GM12873 (cell line): ENCODE results near the gene INMT.

ENCODE experiments used
- TF ChIP-seq, protein P1 (sequence below): IDR thresholded peaks from 2 replicates; pipeline ENCODE4 v1.5.1; 2012; ENCODE audit warnings: low read depth, mild to moderate bottlenecking, moderate library complexity, low read length, control low read depth; ENCODE audit not compliant: insufficient read depth; ENCODE audit errors: missing control alignments

The INMT gene

DNA sequence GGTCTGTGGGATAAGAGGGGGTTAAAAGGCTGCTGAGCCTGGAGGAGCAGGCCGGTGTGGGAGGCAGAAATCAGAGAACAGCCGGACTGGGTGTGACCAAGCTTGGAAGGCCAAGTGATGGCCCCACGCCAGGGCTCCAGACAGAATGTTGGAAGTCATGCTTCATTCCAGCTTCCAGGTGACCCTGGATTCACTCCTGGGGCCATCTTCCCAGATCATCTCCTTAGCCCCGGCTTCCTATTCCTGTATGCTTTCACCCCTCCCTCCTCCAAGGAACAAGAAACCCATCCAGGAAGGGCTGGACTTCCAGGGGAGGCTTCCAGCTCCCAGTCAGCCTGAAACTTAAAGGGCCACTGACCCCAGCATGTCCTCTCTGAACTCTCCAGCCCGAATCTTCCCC is 1.0 kb downstream of the INMT start:
- TF ChIP-seq, protein P1, sequence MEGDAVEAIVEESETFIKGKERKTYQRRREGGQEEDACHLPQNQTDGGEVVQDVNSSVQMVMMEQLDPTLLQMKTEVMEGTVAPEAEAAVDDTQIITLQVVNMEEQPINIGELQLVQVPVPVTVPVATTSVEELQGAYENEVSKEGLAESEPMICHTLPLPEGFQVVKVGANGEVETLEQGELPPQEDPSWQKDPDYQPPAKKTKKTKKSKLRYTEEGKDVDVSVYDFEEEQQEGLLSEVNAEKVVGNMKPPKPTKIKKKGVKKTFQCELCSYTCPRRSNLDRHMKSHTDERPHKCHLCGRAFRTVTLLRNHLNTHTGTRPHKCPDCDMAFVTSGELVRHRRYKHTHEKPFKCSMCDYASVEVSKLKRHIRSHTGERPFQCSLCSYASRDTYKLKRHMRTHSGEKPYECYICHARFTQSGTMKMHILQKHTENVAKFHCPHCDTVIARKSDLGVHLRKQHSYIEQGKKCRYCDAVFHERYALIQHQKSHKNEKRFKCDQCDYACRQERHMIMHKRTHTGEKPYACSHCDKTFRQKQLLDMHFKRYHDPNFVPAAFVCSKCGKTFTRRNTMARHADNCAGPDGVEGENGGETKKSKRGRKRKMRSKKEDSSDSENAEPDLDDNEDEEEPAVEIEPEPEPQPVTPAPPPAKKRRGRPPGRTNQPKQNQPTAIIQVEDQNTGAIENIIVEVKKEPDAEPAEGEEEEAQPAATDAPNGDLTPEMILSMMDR, result no peak

DNA sequence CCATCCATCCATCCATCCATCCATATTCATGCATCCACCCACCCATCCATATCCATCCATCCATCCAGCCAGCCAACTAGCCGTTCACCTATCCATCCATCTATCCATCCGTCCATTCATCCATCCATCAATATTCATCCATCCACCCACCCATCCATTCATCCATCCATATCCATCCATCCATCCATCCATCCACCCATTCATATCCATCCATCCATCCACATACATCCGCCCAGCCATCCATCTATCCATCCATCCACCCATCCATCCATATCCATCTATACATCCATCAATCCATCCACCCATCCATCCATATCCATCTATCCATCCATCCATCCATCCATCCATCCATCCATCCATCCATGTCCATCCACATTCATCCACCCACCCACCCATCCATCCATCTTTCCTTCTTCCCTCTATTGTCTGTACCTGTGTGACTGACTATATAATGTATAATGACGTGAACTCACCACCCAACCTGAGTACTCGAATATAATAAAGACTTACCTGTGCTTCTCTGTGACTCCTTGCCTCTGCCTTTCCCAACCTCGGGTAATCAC is 2.5 kb downstream of the INMT start:
- TF ChIP-seq, protein P1, result no peak

DNA sequence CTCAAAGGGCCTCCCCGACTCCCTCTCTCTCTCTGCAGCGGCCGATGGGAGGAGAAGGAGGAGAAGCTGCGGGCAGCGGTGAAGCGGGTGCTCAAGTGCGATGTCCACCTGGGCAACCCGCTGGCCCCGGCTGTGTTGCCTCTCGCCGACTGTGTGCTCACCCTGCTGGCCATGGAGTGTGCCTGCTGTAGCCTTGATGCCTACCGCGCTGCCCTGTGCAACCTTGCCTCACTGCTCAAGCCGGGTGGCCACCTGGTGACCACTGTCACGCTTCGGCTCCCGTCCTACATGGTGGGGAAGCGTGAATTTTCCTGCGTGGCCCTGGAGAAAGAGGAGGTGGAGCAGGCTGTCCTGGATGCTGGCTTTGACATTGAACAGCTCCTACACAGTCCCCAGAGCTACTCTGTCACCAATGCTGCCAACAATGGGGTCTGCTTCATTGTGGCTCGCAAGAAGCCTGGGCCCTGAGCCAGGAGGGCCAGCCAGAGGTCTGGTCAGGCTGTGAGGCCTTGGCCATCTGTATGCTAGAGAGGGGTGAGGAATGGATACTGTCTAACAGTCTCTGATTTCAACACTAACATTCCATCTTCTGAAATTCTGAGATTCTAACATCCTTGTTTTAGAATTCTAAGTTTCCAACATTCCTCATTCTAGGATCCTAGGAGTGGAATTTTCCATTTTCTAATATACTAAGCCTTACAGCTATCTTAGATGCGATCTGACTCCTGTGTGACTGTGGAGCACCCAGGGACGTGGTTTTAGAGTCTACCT is 3.6 kb downstream of the INMT start:
- TF ChIP-seq, protein P1, result no peak

DNA sequence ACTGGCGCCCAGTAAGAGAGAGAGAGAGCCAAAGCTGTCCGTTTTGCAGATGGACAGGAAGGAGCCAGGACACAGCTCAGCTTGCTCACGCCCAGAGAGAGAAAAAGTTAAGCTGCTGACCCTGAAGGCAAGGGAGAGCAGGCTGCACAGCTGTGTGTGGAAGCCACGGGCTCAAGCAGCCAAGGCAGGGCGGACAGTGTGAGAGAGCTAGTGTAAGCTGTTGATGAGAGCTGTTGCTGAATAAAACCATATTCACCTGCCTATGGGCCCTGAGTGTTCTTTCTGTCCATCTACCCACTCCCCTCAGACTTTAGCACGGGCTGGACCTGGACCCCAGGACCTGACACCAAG is 5.4 kb downstream of the INMT start:
- TF ChIP-seq, protein P1, result no peak

DNA sequence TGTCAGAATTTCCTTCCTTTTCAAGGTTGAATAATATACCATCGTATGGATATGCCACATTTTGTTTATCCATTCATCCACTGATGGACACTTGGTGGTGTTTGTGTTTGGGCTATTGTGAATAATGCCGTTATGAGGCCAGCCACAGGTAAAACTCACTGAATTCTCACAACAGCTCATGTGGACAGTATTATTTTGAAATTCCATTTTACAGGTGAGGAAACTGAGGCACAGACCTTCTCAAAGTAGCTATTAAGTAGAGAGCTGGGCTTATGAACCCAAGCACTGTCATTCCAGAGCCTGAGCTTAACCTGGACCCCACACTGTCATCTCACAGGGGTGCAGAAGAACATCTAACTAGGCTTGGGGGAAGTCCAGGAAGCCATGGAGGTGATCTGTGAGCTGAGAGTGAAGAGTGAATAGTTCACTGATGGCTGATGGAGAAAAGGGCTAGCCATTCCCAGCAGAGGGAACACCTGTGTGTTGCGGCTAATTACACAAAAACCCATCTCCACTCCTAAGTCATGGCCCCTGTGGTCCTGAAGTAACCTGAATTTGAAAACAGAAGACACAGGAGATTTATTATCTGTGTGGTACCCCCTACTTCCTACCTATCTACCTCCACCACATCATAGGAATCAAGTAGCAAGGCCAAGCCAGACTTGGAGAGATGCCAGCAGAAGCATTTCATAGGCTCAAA is 8.7 kb downstream of the INMT start:
- TF ChIP-seq, protein P1, result no peak

DNA sequence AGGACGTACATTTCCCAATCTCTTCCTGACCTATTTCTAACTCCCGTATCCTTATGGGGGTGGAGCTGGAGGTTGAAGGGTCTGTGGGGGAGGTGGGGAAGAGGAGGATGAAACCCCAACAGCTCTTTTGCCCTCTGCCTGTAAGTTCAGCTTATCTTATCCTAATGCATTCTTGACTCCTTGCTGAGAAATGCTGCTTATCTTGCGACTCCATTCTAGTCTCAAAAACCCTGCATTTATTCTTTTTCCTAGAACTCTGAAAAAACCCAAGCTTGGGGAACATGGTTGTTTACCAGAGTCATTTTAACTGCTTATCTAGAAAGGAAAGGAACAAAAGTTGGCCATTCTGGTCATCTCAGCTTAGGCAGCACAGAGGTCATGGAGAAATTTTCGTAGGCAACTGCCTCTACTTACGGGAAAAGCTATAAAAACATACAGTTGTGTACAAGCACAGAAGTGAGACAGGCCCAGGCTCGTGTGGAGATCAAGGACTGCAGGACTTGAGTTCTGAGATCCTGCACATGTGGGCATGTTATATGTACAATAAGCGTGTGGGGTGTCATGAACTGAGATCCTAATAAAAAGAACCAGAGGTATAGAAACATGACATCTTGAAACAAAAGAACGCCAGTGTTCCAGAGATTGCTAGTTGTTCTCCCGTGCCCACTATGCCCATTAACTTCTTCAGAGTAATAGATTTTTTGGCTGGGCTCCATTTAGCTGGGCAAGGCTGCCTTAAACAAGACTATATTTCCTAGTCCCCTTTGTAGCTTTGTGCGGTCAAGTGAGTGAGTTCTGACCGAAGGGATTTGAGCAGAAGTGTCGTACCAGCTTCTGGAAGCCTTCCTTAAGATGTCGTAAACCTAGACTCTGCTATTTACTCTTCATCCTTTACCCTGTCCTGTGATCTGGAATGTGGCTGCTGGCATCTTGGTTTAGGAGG is 9.6 kb downstream of the INMT start:
- TF ChIP-seq, protein P1, result no peak
